GM12878 (cell line): ENCODE data around the gene XPOT. TPM values are rescaled to one million over a fixed set of nuclear protein-coding genes. Genes with fewer than 3 reads are reported as not detected.

Experiments used
- BACH1 ChIP-seq: fragments of 450-650 bp; IDR thresholded peaks from 2 replicates; pipeline ENCODE4 v1.6.1; 2017; ENCODE audit warnings: mild to moderate bottlenecking, borderline replicate concordance
- BMI1 ChIP-seq: fragments of 450-650 bp; IDR thresholded peaks from 2 replicates; pipeline ENCODE4 v1.6.1; 2016; ENCODE audit warnings: mild to moderate bottlenecking, moderate library complexity, borderline replicate concordance
- BRCA1 ChIP-seq: IDR thresholded peaks from 2 replicates; pipeline ENCODE4 v1.6.1; 2011; ENCODE audit warnings: low read depth, low read length, improper control_type of control experiment
- EGR1 ChIP-seq, 2 experiments: IDR thresholded peaks; 1 replicate in 1 of 2; 2 replicates in 1 of 2; pipeline ENCODE4 v1.6.1; 2011 to 2012; ENCODE audit warnings: low read depth in 2 of 2, low read length in 2 of 2, borderline replicate concordance in 1 of 2, mild to moderate bottlenecking in 1 of 2, moderate library complexity in 1 of 2
- ETV6 ChIP-seq, 2 experiments: fragments of 450-650 bp in 1 of 2; IDR thresholded peaks in 1 of 2; conservative IDR thresholded peaks in 1 of 2; 2 replicates each; pipeline ENCODE4 v1.6.1; 2014; ENCODE audit warnings: antibody characterized with exemption in 1 of 2, borderline replicate concordance in 1 of 2, low read depth in 1 of 2, mild to moderate bottlenecking in 1 of 2, moderate library complexity in 1 of 2
- EZH2 ChIP-seq: IDR thresholded peaks from 2 replicates; pipeline ENCODE4 v1.6.1; 2012; ENCODE audit warnings: low read depth, mild to moderate bottlenecking, control low read depth, inconsistent platforms, low read length, borderline replicate concordance; ENCODE audit not compliant: control insufficient read depth
- IKZF2 ChIP-seq, 2 experiments: fragments of 450-650 bp; IDR thresholded peaks; 2 replicates each; pipeline ENCODE4 v1.6.1; 2017; ENCODE audit warnings: mild to moderate bottlenecking in 2 of 2, moderate library complexity in 2 of 2
- NBN ChIP-seq: fragments of 450-650 bp; IDR thresholded peaks from 2 replicates; pipeline ENCODE4 v1.6.1; 2016
- NFIC ChIP-seq: IDR thresholded peaks from 2 replicates; pipeline ENCODE4 v1.6.1; 2012; ENCODE audit warnings: low read depth, mild to moderate bottlenecking, inconsistent platforms, low read length, moderate library complexity
- PBX3 ChIP-seq: IDR thresholded peaks from 2 replicates; pipeline ENCODE4 v1.6.1; 2011; ENCODE audit warnings: mild to moderate bottlenecking, low read depth, low read length, moderate library complexity; ENCODE audit not compliant: insufficient replicate concordance
- RELB ChIP-seq: fragments of 450-650 bp; IDR thresholded peaks from 2 replicates; pipeline ENCODE4 v1.6.1; 2017; ENCODE audit warnings: low read depth, mild to moderate bottlenecking, moderate library complexity
- polyA plus RNA-seq, 11 experiments: library from polyadenylated mRNA; depleted of rRNA in 4 of 11; unstranded in 6 of 11; stranded (reverse) in 5 of 11; fragments of >200 nt; fragmentation: Nextera tagmentation in 4 of 11; fragmentation: Illumina TruSeq in 1 of 11; extraction: Ambion mirVana in 4 of 11; extraction: Trizol in 1 of 11; gene quantifications; 1 replicate in 1 of 11; 2 replicates in 10 of 11; pipeline versions ENCODE4 v1.2.1 to v1.2.3, GENCODE V29; 2011 to 2016; ENCODE audit warnings: inconsistent platforms in 2 of 11, missing spikeins in 2 of 11, low read depth in 1 of 11
- total RNA-seq, 4 experiments: library from RNA; depleted of rRNA in 3 of 4; stranded (reverse); fragments of >200 nt in 3 of 4; fragmentation: Illumina TruSeq in 1 of 4; extraction: Trizol in 1 of 4; gene quantifications; 2 replicates each; pipeline versions ENCODE4 v1.2.1 to v1.2.3, GENCODE V29; 2013 to 2021

The XPOT gene
- total and polyA plus RNA-seq, 10 of the 15 experiments (the other 5 are each of a cell fraction or from before 2014, with no cell fraction given), result 11.9 to 66.3 (median 54.7) TPM

GRCh38 chr12:64452559-64453329 lies 48.6 kb downstream of the XPOT start (continued):
- TF ChIP-seq RELB (no peak), PBX3 (no peak), EGR1 (IDR thresholded peaks at IDR 0.05; ENCODE audit: borderline replicate concordance in 1 of 2, low read depth in 2 of 2, low read length in 2 of 2) (no peak), EZH2 (no peak), BRCA1 (no peak), BACH1 (peak; percentile 75; the same call in 1 of the 2 replicates), BMI1 (no peak), NBN (0 out of 2 replicates have a peak, but pooled peaks have one; percentile 16), IKZF2 (IDR thresholded peaks at IDR 0.05) (peak in 1 of 2 experiments; percentile 17; a peak in 1 of 4 replicates), NFIC (0 out of 2 replicates have a peak, but pooled peaks have one; percentile 28), ETV6 (conservative IDR thresholded peaks at IDR 0.05 in 1 of 2, IDR thresholded peaks at IDR 0.05 in 1 of 2; ENCODE audit: borderline replicate concordance in 1 of 2, low read depth in 1 of 2) (no peak)
